Smooth muscle cell (in vitro differentiated cells): ENCODE data around the gene MAPK14. TPM values are rescaled to one million over a fixed set of nuclear protein-coding genes. Genes with fewer than 3 reads are reported as not detected.
"Not testable (repeated sequence)": the region's sequence is repeated elsewhere in the genome, so short reads cannot be mapped to it uniquely, and the experiment has no call there.

Experiments used
- DNase-seq: peaks from one replicate; lab custom pipeline; 2025; ENCODE audit not compliant: unreplicated experiment; lab: John Stamatoyannopoulos, UW
- H2AFZ ChIP-seq: fragments of 200-600 bp; sonication (generic); 2 replicates; pipeline ENCODE4 v1.6.0; 2016; ENCODE audit warnings: antibody characterized with exemption, low read depth, mild to moderate bottlenecking
- H3F3A ChIP-seq: fragments of 200-600 bp; sonication (generic); 2 replicates; pipeline ENCODE4 v1.6.0; 2017; ENCODE audit warnings: antibody characterized with exemption, low read depth
- H3K27ac ChIP-seq: fragments of 200-600 bp; sonication (generic); 2 replicates; pipeline ENCODE4 v1.5.1; 2016; ENCODE audit warnings: low read depth, mild to moderate bottlenecking
- H3K27me3 ChIP-seq: fragments of 200-600 bp; sonication (generic); 2 replicates; pipeline ENCODE4 v1.6.1; 2016; ENCODE audit warnings: low read depth, mild to moderate bottlenecking
- H3K36me3 ChIP-seq: fragments of 200-600 bp; sonication (generic); 2 replicates; pipeline ENCODE4 v1.5.1; 2016; ENCODE audit warnings: low read depth
- H3K4me1 ChIP-seq: fragments of 200-600 bp; sonication (generic); 2 replicates; pipeline ENCODE4 v1.5.1; 2016; ENCODE audit warnings: low read depth
- H3K4me2 ChIP-seq: fragments of 200-600 bp; sonication (generic); 2 replicates; pipeline ENCODE4 v1.6.0; 2016; ENCODE audit warnings: mild to moderate bottlenecking
- H3K4me3 ChIP-seq: fragments of 200-600 bp; sonication (generic); 2 replicates; pipeline ENCODE4 v1.5.1; 2016; ENCODE audit warnings: mild to moderate bottlenecking
- H3K79me2 ChIP-seq: fragments of 200-600 bp; sonication (generic); 2 replicates; pipeline ENCODE4 v1.6.0; 2016; ENCODE audit warnings: low read depth, mild to moderate bottlenecking
- H3K9ac ChIP-seq: fragments of 200-600 bp; sonication (generic); 2 replicates; pipeline ENCODE4 v1.6.0; 2016; ENCODE audit warnings: low read depth
- H3K9me3 ChIP-seq: fragments of 200-600 bp; sonication (generic); replicated peaks from 2 replicates; pipeline ENCODE4 v1.5.1; 2016; ENCODE audit warnings: low read depth
- H4K20me1 ChIP-seq: fragments of 200-600 bp; sonication (generic); 2 replicates; pipeline ENCODE4 v1.6.0; 2016; ENCODE audit warnings: low read depth
- WGBS: methylation state at CpG from one replicate; pipeline ENCODE4 v1.1.7; 2016; ENCODE audit warnings: low lambda C conversion rate; 5-methylcytosine and 5-hydroxymethylcytosine counted together
- polyA plus RNA-seq: library from polyadenylated mRNA; unstranded; fragments of >200 nt; fragmentation: Nextera tagmentation; extraction: Ambion mirVana; gene quantifications from 2 replicates; pipeline ENCODE4 v1.2.1, GENCODE V29; 2016
- total RNA-seq: library from RNA; depleted of rRNA; stranded (reverse); fragments of >200 nt; gene quantifications from 2 replicates; pipeline ENCODE4 v1.2.3, GENCODE V29; 2014
- TF ChIP-seq, protein P1 (sequence below): fragments of 200-600 bp; sonication (generic); IDR thresholded peaks from 2 replicates; pipeline ENCODE4 v1.5.1; 2017; ENCODE audit warnings: borderline replicate concordance, mild to moderate bottlenecking, antibody characterized with exemption; ENCODE audit not compliant: insufficient read depth, poor library complexity, severe bottlenecking

Gene MAPK14
- total and polyA plus RNA-seq, 2 experiments from 2014 or later, result 28.0 to 62.8 TPM

DNA sequence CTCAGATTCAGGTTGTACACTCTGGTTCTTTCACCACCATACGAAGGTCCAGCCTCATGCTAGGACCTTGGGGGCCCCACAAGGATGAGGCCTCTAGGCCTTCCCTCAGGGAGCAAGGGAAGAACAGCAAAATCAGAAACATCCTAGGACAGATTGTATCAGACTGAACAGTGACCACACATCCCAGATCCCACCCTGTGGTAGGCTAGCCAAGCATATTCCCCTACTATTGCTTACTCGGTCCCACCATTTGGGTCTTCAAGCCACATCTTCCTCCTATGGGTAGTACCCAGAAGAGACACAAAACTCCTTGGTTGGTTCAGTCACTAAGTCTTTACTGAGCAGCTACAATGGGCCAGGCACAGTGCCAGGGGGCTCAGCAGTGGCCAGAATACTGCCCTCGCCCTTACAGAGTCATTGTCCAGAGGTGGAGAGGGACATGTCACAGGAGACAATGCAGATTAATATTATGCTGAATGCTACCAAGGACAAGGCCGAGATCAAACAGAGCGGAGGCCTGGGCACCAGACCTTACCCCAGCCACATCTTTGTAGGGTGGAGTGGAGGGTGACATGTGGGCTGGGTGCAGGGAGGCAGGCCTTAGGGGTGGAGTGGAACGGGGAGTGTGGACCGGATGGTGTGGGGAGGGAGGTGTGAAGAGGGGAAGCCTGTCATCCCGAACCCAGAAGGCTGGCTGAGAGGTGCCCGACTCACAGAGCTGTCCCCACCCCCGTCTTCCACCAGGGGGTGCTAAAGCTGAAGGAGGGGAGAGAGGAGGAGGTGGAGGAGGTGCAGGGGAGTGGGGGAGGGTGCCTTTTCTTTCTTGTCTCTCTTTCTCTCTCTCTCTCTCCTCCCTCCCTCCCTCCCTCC lies 95.9 kb downstream of the MAPK14 start:
- H3K4me2 ChIP-seq, result no peak overlapping the region
- no peaks in the 10 kb centered on the region for H3K4me1 ChIP-seq
- H3K27me3 ChIP-seq, result no peaks in the 10 kb centered on the region
- H3K36me3 ChIP-seq, result no peaks in the 10 kb centered on the region
- H3K9me3 ChIP-seq, result no peaks in the 10 kb centered on the region
- peak; percentile 33 for DNase-seq
- no peaks in the 10 kb centered on the region for H4K20me1 ChIP-seq
- H3K79me2 ChIP-seq, result no peaks in the 10 kb centered on the region
- no peak overlapping the region for H2AFZ ChIP-seq
- WGBS, result 52% methylated on average over 10 of the region's 10 CpGs
- peaks cover 8% of the 10 kb centered on the region for H3F3A ChIP-seq
- TF ChIP-seq, protein P1, sequence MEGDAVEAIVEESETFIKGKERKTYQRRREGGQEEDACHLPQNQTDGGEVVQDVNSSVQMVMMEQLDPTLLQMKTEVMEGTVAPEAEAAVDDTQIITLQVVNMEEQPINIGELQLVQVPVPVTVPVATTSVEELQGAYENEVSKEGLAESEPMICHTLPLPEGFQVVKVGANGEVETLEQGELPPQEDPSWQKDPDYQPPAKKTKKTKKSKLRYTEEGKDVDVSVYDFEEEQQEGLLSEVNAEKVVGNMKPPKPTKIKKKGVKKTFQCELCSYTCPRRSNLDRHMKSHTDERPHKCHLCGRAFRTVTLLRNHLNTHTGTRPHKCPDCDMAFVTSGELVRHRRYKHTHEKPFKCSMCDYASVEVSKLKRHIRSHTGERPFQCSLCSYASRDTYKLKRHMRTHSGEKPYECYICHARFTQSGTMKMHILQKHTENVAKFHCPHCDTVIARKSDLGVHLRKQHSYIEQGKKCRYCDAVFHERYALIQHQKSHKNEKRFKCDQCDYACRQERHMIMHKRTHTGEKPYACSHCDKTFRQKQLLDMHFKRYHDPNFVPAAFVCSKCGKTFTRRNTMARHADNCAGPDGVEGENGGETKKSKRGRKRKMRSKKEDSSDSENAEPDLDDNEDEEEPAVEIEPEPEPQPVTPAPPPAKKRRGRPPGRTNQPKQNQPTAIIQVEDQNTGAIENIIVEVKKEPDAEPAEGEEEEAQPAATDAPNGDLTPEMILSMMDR, result peak; percentile 55
- H3K9ac ChIP-seq, result no peak overlapping the region
- H3K4me3 ChIP-seq, result no peak overlapping the region
- no peak overlapping the region for H3K27ac ChIP-seq

DNA sequence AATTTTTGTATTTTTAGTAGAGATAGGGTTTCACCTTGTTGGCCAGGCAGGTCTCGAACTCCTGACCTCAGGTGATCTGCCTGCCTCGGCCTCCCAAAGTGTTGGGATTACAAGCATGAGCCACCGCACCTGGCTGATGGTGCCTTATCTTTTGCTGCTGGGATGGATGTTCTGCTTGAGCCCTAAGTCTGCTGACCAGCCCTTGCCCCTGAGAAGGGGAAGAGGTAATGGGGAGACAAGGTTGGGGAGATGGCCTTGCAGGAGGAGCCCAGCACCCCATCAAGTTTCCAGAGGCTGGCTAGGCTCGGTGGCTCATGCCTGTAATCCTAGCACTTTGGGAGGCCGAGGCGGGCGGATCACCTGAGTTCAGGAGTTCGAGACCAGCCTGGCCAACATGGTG lies 96.7 kb downstream of the MAPK14 start:
- not testable (repeated sequence) for H3K9ac ChIP-seq, H3K9me3 ChIP-seq, H2AFZ ChIP-seq, H3K79me2 ChIP-seq, H3K4me1 ChIP-seq, H3K4me3 ChIP-seq, H3K27me3 ChIP-seq, DNase-seq, H3F3A ChIP-seq, H3K36me3 ChIP-seq, H3K27ac ChIP-seq, H4K20me1 ChIP-seq, H3K4me2 ChIP-seq
- WGBS, result 93% methylated on average over 8 of the region's 8 CpGs

DNA sequence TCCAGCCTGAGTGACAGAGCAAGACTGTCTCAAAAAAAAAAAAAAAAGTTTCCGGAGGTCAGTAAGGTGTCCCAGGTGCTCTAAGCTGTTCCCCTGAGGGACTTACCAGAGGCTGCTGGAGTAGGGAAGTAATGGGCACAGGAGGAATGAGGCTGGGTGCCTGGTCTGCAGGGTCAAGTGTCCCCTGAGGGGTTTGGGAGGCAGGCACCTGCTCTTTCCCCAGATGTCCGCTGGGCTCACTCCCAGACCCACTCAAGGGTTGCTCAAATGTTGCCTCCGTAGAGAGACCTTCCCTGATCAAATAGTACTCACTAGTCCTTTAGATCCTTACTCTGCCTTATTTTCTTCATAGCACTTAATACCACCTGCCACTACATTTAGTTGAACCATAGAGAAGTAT lies 97.3 kb downstream of the MAPK14 start:
- H3K9me3 ChIP-seq, result no peaks in the 10 kb centered on the region
- no peak overlapping the region for H2AFZ ChIP-seq
- no peak overlapping the region for H3K4me2 ChIP-seq
- H3K27ac ChIP-seq, result no peak overlapping the region
- no peak overlapping the region for H3K9ac ChIP-seq
- no peak for DNase-seq
- H3K27me3 ChIP-seq, result no peaks in the 10 kb centered on the region
- no peaks in the 10 kb centered on the region for H3K4me1 ChIP-seq
- WGBS, result 89% methylated on average over 3 of the region's 3 CpGs
- H3K36me3 ChIP-seq, result no peaks in the 10 kb centered on the region
- TF ChIP-seq, protein P1, result no peak
- no peaks in the 10 kb centered on the region for H3K79me2 ChIP-seq
- H4K20me1 ChIP-seq, result no peaks in the 10 kb centered on the region
- H3F3A ChIP-seq, result peaks cover 8% of the 10 kb centered on the region
- no peak overlapping the region for H3K4me3 ChIP-seq

DNA sequence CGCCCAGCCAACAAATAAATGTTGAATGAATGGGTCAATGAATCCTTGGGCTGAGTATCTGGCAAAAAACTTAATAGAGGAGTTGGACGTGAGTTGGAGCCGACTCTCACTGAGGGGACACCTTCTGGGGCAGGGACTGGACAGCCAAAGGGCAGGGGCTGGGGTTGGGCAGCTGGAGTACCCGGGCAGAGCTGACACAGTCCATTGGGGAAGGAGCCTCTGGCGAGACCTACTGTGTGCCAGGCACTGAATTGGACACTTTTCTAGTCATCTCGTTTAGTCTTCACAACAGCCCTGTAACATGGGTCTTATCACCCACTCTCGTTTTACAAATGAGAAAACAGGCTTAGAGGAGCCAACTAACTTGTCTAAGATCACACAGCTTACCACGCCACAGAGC lies 98.0 kb downstream of the MAPK14 start:
- no peaks in the 10 kb centered on the region for H3K27me3 ChIP-seq
- no peak overlapping the region for H3K9ac ChIP-seq
- no peaks in the 10 kb centered on the region for H3K9me3 ChIP-seq
- H2AFZ ChIP-seq, result no peak overlapping the region
- H3K79me2 ChIP-seq, result no peaks in the 10 kb centered on the region
- 88% methylated on average over 8 of the region's 8 CpGs for WGBS
- H3K27ac ChIP-seq, result no peak overlapping the region
- no peak overlapping the region for H3K4me2 ChIP-seq
- no peak overlapping the region for H3K4me3 ChIP-seq
- no peaks in the 10 kb centered on the region for H3K36me3 ChIP-seq
- H3K4me1 ChIP-seq, result peaks cover 1% of the 10 kb centered on the region
- no peaks in the 10 kb centered on the region for H4K20me1 ChIP-seq
- peaks cover 8% of the 10 kb centered on the region for H3F3A ChIP-seq
- DNase-seq, result no peak
- TF ChIP-seq, protein P1, result no peak
